Measurements from ENCODE around the gene SARDH.
A peak's percentile ranks its signal among the peaks of the same experiment; 100 is the strongest.

The SARDH gene

GRCh38 chr9:133715866-133716563 lies 22.1 kb downstream of the SARDH start:
- Histone ChIP-seq H3K27me3 (ENCODE audit: insufficient read depth, low read length, poor library complexity, severe bottlenecking) (no peaks in the 10 kb centered on the region), H3K4me1 (ENCODE audit: insufficient read depth, low read length, poor library complexity, severe bottlenecking) (no peaks in the 10 kb centered on the region), H3K4me2 (ENCODE audit: low read depth, low read length, poor library complexity, severe bottlenecking) (no peak overlapping the region), H3K9me2 (replicated peaks; ENCODE audit: low read depth, low read length) (no peaks in the 10 kb centered on the region), H4K20me1 (ENCODE audit: insufficient read depth, low read length, poor library complexity, severe bottlenecking) (no peaks in the 10 kb centered on the region), H3K4me3 (ENCODE audit: low read length, poor library complexity, severe bottlenecking) (no peak overlapping the region), H3K9me3 (ENCODE audit: insufficient read depth, low read depth, low read length) (no peaks in the 10 kb centered on the region), H2AFZ (ENCODE audit: low read length) (no peak overlapping the region), H3K79me2 (ENCODE audit: insufficient read depth, low read length) (no peaks in the 10 kb centered on the region), H3F3A (ENCODE audit: low read depth) (no peaks in the 10 kb centered on the region), H3K9ac (ENCODE audit: low read depth, low read length, poor library complexity, severe bottlenecking) (no peak overlapping the region), H3K36me3 (ENCODE audit: insufficient read depth, low read length) (no peaks in the 10 kb centered on the region)
- TF ChIP-seq EZH2phosphoT487 (IDR thresholded peaks at IDR 0.05; ENCODE audit: borderline replicate concordance) (no peak), CTCF (conservative IDR thresholded peaks at IDR 0.05; ENCODE audit: low read length) (peak; percentile 67)

- H3K79me2 ChIP-seq (ENCODE audit: insufficient read depth, low read length), result no peaks in the 10 kb centered on the region
- H3K9me3 ChIP-seq (ENCODE audit: insufficient read depth, low read depth, low read length), result no peaks in the 10 kb centered on the region
- H3K27me3 ChIP-seq (ENCODE audit: insufficient read depth, low read length, poor library complexity, severe bottlenecking), result no peaks in the 10 kb centered on the region
- no peak overlapping the region for H3K4me3 ChIP-seq (ENCODE audit: low read length, poor library complexity, severe bottlenecking)
- no peaks in the 10 kb centered on the region for H3K4me1 ChIP-seq (ENCODE audit: insufficient read depth, low read length, poor library complexity, severe bottlenecking)
- no peaks in the 10 kb centered on the region for H3K9me2 ChIP-seq (replicated peaks; ENCODE audit: low read depth, low read length)
- no peaks in the 10 kb centered on the region for H3K36me3 ChIP-seq (ENCODE audit: insufficient read depth, low read length)
- no peak overlapping the region for H3K4me2 ChIP-seq (ENCODE audit: low read depth, low read length, poor library complexity, severe bottlenecking)
- H3F3A ChIP-seq (ENCODE audit: low read depth), result no peaks in the 10 kb centered on the region
- TF ChIP-seq CTCF (conservative IDR thresholded peaks at IDR 0.05; ENCODE audit: low read length) (no peak), EZH2phosphoT487 (IDR thresholded peaks at IDR 0.05; ENCODE audit: borderline replicate concordance) (no peak)
- no peak overlapping the region for H2AFZ ChIP-seq (ENCODE audit: low read length)
- H4K20me1 ChIP-seq (ENCODE audit: insufficient read depth, low read length, poor library complexity, severe bottlenecking), result no peaks in the 10 kb centered on the region
- no peak overlapping the region for H3K9ac ChIP-seq (ENCODE audit: low read depth, low read length, poor library complexity, severe bottlenecking)
These were observed 22.8 kb downstream of the SARDH start for GRCh38 chr9:133715295-133715865.

- H3K4me2 ChIP-seq (ENCODE audit: low read depth, low read length, poor library complexity, severe bottlenecking), result no peak overlapping the region
- no peaks in the 10 kb centered on the region for H3K4me1 ChIP-seq (ENCODE audit: insufficient read depth, low read length, poor library complexity, severe bottlenecking)
- no peaks in the 10 kb centered on the region for H3F3A ChIP-seq (ENCODE audit: low read depth)
- no peaks in the 10 kb centered on the region for H3K36me3 ChIP-seq (ENCODE audit: insufficient read depth, low read length)
- no peak overlapping the region for H3K4me3 ChIP-seq (ENCODE audit: low read length, poor library complexity, severe bottlenecking)
- H2AFZ ChIP-seq (ENCODE audit: low read length), result no peak overlapping the region
- H3K9me3 ChIP-seq (ENCODE audit: insufficient read depth, low read depth, low read length), result no peaks in the 10 kb centered on the region
- H3K27me3 ChIP-seq (ENCODE audit: insufficient read depth, low read length, poor library complexity, severe bottlenecking), result no peaks in the 10 kb centered on the region
- no peaks in the 10 kb centered on the region for H3K9me2 ChIP-seq (replicated peaks; ENCODE audit: low read depth, low read length)
- no peak for TF ChIP-seq EZH2phosphoT487 (IDR thresholded peaks at IDR 0.05; ENCODE audit: borderline replicate concordance)
- TF ChIP-seq CTCF (conservative IDR thresholded peaks at IDR 0.05; ENCODE audit: low read length), result no peak
- H4K20me1 ChIP-seq (ENCODE audit: insufficient read depth, low read length, poor library complexity, severe bottlenecking), result no peaks in the 10 kb centered on the region
- no peak overlapping the region for H3K9ac ChIP-seq (ENCODE audit: low read depth, low read length, poor library complexity, severe bottlenecking)
- H3K79me2 ChIP-seq (ENCODE audit: insufficient read depth, low read length), result no peaks in the 10 kb centered on the region
These were observed 23.4 kb downstream of the SARDH start for GRCh38 chr9:133714606-133715294.
